Type B pancreatic cell (in vitro differentiated cells): ENCODE data around the gene TM6SF1. TPM values are rescaled to one million over a fixed set of nuclear protein-coding genes. Genes with fewer than 3 reads are reported as not detected.
"Not testable (repeated sequence)": the region's sequence is repeated elsewhere in the genome, so short reads cannot be mapped to it uniquely, and the experiment has no call there.

Experiments used
- DNase-seq: peaks from one replicate; pipeline ENCODE4 v3.0.0; 2021; ENCODE audit warnings: mixed read lengths; ENCODE audit not compliant: unreplicated experiment; ENCODE audit errors: extremely low spot score
- H3K27ac Mint-ChIP-seq: 2 replicates; pipeline ENCODE4 v1.8.0; 2021; ENCODE audit warnings: mild to moderate bottlenecking, mixed read lengths
- H3K27me3 Mint-ChIP-seq: 2 replicates; pipeline ENCODE4 v1.8.0; 2021; ENCODE audit warnings: mixed read lengths
- H3K36me3 Mint-ChIP-seq: 2 replicates; pipeline ENCODE4 v1.8.0; 2021; ENCODE audit warnings: mixed read lengths
- H3K4me1 Mint-ChIP-seq: one replicate; pipeline ENCODE4 v1.8.0; 2021; ENCODE audit warnings: mixed read lengths; ENCODE audit not compliant: unreplicated experiment
- H3K4me3 Mint-ChIP-seq: 2 replicates; pipeline ENCODE4 v1.8.0; 2021; ENCODE audit warnings: mild to moderate bottlenecking, mixed read lengths
- H3K9me3 Mint-ChIP-seq: 2 replicates; pipeline ENCODE4 v1.8.0; 2021; ENCODE audit warnings: mixed read lengths
- total RNA-seq: library from RNA; stranded (reverse); gene quantifications from 2 replicates; pipeline ENCODE4 v1.2.1, GENCODE V29; 2021; ENCODE audit warnings: low replicate concordance
- TF ChIP-seq, protein P1 (sequence below): fragments of 200-600 bp; sonication (generic); conservative IDR thresholded peaks from 2 replicates; pipeline ENCODE4 v1.5.0; 2021; ENCODE audit warnings: antibody characterized with exemption, mild to moderate bottlenecking

TM6SF1 gene
- total RNA-seq, 1 donor from 2014 or later = 0.14 TPM

DNA sequence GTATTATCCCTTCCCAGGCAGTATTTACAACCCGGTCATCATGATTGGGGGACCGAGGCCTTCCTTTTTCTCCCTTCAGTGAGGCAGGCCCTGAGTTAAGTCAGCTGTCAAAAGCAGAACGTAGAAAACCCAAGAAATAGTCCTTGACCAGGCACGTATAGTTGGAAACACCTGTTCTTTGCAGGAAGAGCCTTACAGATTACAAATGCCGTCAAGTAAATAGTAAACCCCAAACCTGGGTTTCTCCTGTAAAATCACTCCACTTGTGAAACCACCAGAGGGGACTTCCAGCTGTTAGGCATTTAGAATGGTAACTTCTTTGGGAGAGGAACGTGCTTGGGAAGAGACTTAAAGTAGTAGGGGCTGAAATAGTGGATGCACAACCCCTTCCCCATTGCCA is 39.4 kb upstream of the TM6SF1 start:
- no peaks in the 10 kb centered on the region for H3K4me1 Mint-ChIP-seq
- peaks cover 9% of the 10 kb centered on the region for H3K36me3 Mint-ChIP-seq
- H3K27me3 Mint-ChIP-seq = no peaks in the 10 kb centered on the region
- peak overlapping the region; percentile 29 for H3K27ac Mint-ChIP-seq
- DNase-seq = no peak
- TF ChIP-seq, protein P1, sequence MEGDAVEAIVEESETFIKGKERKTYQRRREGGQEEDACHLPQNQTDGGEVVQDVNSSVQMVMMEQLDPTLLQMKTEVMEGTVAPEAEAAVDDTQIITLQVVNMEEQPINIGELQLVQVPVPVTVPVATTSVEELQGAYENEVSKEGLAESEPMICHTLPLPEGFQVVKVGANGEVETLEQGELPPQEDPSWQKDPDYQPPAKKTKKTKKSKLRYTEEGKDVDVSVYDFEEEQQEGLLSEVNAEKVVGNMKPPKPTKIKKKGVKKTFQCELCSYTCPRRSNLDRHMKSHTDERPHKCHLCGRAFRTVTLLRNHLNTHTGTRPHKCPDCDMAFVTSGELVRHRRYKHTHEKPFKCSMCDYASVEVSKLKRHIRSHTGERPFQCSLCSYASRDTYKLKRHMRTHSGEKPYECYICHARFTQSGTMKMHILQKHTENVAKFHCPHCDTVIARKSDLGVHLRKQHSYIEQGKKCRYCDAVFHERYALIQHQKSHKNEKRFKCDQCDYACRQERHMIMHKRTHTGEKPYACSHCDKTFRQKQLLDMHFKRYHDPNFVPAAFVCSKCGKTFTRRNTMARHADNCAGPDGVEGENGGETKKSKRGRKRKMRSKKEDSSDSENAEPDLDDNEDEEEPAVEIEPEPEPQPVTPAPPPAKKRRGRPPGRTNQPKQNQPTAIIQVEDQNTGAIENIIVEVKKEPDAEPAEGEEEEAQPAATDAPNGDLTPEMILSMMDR = no peak
- H3K9me3 Mint-ChIP-seq = no peaks in the 10 kb centered on the region
- H3K4me3 Mint-ChIP-seq = peak overlapping the region; percentile 82

DNA sequence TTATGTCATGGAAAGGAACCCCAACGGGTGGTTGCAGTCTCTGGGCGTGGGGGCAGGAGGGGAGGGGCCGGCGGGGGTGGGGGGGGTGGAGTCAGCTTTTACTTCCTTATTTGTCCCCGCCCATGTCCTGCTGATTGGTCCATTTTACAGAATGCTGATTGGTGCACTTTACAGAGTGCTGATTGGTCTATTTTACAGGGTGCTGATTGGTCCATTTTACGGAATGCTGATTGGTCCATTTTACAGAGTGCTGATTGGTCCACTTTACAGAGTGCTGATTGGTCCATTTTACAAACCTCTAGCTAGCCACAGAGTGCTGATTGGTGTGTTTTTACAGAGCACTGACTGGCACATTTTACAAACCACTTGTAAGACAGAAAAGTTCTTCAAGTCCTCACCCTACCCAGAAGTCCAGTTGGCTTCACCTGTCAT is 38.2 kb upstream of the TM6SF1 start:
- DNase-seq, H3K36me3 Mint-ChIP-seq, H3K4me3 Mint-ChIP-seq, H3K4me1 Mint-ChIP-seq, H3K27me3 Mint-ChIP-seq, H3K9me3 Mint-ChIP-seq: not testable (repeated sequence)
- H3K27ac Mint-ChIP-seq = peak overlapping the region; percentile 59

DNA sequence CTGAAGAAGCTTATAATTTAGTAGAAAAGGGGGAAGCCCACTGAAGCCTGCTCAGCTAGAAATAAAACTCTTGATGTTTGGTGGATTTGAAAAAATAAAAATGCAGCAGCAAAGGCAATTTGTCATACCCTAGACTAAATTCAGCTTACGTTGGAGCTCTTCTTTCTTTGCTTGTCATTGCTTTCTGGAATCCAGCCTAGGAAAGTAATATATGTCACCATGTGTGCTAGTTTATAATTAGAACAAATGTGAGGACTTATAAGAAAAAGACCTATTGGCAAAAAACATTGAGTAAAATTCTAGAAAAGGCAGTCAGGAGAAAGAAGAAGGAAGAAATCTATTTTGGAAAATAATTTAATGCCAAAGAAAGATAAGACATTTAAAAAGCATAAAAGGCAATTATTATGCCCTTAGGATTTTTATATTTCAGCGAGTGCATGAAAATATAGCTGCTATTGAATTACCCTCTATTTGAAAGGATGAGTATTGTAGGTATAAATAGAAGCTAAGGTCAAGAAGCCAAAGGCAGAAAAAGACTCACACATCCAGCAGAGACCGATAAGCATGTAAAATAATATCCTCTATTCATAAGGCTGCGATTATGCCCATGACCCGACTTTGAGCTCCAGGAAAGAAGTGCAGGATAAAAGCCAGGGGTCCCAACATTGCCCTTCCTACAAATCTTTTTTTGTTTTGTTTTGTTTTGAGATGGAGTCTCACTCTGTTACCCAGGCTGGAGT is 29.8 kb upstream of the TM6SF1 start:
- Mint-ChIP-seq H3K4me1 (peaks cover 7% of the 10 kb centered on the region), H3K36me3 (no peaks in the 10 kb centered on the region), H3K27me3 (peaks cover 25% of the 10 kb centered on the region), H3K27ac (no peak overlapping the region), H3K4me3 (no peak overlapping the region), H3K9me3 (no peaks in the 10 kb centered on the region)
- no peak for DNase-seq
- TF ChIP-seq, protein P1 = no peak

DNA sequence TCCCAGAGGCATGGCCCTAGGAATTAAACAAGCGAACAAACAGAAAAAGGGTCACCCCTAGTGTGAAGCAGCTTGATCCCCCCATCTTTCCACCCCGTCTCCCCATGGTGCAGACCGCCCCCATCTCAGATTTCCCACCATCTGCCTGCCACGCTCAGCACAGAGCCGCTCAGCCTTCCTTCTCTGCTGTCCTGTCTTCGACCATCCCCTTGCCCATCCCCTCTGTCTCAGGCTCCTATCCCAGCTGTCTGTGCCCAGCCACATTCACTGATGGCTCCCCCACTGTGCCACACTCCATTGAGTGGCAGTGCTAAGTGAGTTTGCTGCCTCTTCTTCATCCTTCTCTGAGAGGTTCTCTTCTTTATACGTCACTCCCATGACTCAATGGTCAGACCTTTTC is 28.7 kb upstream of the TM6SF1 start:
- no peak for DNase-seq
- H3K27ac Mint-ChIP-seq = peak overlapping the region; percentile 12
- H3K36me3 Mint-ChIP-seq = no peaks in the 10 kb centered on the region
- peaks cover 7% of the 10 kb centered on the region for H3K4me1 Mint-ChIP-seq
- no peaks in the 10 kb centered on the region for H3K9me3 Mint-ChIP-seq
- H3K4me3 Mint-ChIP-seq = no peak overlapping the region
- TF ChIP-seq, protein P1 = no peak
- peaks cover 25% of the 10 kb centered on the region for H3K27me3 Mint-ChIP-seq

DNA sequence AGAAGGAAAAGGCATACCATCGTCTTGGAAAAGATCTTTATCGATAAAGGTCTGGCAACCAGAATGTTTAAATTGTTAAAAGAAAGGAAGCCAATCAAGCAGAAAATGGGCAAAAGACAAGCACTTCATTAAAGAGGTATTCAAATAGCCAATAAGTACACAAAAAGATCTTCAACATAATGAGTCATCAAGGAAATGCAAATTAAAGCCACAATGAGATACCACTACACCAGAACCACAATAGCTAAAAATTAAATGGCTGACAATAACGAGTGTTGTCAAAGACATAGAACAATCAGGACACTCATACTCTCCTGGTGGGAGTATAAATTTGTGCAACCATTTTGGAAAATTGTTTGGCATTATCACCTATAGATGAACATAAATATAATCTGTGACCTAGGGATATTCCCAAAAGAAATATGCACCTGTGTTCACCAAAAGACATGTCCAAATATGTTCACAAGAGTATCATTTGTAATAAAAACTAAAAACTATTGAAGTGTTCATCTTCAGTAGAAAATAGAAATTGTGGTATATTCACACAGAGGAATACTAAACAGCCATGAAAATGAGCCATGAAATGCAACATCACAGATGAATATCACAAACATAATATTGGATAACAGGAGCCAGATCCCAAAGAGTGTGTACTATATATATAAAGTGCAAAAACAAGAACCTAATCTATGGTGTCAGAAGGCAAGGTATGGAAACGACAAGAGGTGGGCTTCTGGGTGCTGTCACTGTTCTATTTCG is 26.0 kb upstream of the TM6SF1 start:
- H3K27ac Mint-ChIP-seq = no peak overlapping the region
- no peaks in the 10 kb centered on the region for H3K9me3 Mint-ChIP-seq
- H3K27me3 Mint-ChIP-seq = peaks cover 25% of the 10 kb centered on the region
- TF ChIP-seq, protein P1 = no peak
- no peaks in the 10 kb centered on the region for H3K36me3 Mint-ChIP-seq
- no peak overlapping the region for H3K4me3 Mint-ChIP-seq
- no peak for DNase-seq
- peaks cover 7% of the 10 kb centered on the region for H3K4me1 Mint-ChIP-seq

DNA sequence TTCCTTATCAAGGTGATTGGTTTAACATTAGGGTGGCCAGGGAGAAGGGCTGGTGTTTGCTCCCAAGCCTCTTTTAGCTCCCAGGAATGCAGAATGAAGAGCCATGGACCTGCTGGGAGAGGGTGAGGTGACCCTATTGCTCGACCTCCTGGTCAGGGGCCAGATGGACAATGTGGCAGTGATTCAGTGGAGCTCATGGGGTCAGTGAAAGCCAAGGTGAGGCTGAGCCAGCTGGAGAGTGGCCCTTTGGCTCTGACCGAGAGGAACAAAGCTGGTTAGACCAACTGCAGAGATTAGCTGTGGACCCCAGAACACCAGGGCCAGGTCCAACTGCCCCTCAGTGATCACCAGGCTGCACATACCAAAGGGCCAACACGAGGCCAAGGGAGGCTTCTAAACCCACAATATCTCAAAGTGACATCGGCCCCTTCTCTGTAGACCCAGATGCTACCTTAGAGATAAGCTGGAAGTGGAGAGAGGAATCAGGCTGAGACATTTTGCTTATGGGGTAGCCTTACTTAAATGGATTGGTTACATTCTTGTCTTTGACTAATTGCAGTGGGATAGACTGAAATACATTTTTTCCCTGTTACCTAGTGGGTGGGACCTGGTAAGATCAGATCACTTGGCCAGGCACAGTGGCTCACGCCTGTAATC is 24.6 kb upstream of the TM6SF1 start:
- TF ChIP-seq, protein P1 = no peak
- H3K27ac Mint-ChIP-seq = no peak overlapping the region
- H3K4me1 Mint-ChIP-seq = peaks cover 7% of the 10 kb centered on the region
- no peak for DNase-seq
- H3K4me3 Mint-ChIP-seq = no peak overlapping the region
- no peaks in the 10 kb centered on the region for H3K9me3 Mint-ChIP-seq
- H3K27me3 Mint-ChIP-seq = peaks cover 18% of the 10 kb centered on the region
- H3K36me3 Mint-ChIP-seq = no peaks in the 10 kb centered on the region

DNA sequence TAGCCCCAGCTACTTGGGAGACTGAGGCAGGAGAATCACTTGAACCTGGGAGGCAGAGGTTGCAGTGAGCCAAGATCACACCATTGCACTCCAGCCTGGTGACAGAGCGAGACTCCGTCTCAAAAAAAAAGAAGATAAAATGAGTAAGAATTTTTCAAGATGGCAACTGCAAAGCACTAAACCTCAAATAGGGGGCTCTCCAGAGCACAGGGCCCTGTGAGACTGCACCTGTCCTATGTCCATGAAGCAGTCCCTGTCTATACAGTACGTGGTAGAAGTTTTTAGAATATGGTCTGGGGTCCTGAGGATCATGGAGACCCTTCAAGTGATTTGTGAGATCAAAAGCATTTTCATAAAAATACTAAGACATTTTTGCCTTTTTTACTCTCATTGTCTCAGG is 22.0 kb upstream of the TM6SF1 start:
- not testable (repeated sequence) for H3K9me3 Mint-ChIP-seq, H3K4me3 Mint-ChIP-seq, DNase-seq, H3K27ac Mint-ChIP-seq, H3K36me3 Mint-ChIP-seq, H3K27me3 Mint-ChIP-seq, H3K4me1 Mint-ChIP-seq

DNA sequence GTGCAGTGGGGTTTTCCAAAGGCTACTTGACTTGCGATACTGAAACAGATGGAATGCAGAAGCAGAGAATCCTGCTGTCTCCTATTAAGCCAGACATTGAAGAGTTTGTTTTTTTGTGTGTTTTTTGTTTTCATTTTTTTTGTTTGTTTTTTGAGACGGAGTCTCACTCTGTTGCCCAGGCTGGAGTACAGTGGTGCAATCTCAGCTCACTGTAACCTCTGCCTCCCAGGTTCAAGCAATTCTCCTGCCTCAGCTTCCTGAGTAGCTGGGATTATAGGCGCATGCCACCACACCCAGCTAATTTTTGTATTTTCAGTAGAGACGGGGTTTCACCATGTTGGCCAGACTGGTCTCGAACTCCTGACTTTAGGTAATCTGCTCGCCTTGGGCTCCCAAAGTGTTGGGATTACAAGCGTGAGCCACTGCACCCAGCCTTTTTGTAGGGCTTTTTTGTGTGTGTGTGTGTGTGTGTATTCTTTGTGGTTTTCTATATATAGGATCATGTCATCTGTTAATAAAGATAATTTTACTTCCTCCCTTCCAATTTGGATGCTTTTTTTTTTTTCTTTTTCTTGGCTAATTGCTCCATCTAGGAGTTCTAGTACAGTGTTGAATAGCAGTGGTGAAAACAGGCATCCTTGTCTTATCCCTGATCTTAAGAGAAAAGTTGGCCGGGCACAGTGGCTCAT is 21.4 kb upstream of the TM6SF1 start:
- not testable (repeated sequence) for H3K4me3 Mint-ChIP-seq, H3K27me3 Mint-ChIP-seq, H3K9me3 Mint-ChIP-seq, DNase-seq, H3K36me3 Mint-ChIP-seq, H3K4me1 Mint-ChIP-seq, H3K27ac Mint-ChIP-seq
